HG03103 (cell line): Measurements from ENCODE around the gene MGME1.
"Not testable (repeated sequence)": the region's sequence is repeated elsewhere in the genome, so short reads cannot be mapped to it uniquely, and the experiment has no call there.

Experiments
- ATAC-seq: cut with Tn5 transposase; IDR thresholded peaks from one replicate; pipeline ENCODE4 v1.9.1; 2021; ENCODE audit warnings: low read depth; ENCODE audit not compliant: unreplicated experiment

The MGME1 gene

DNA sequence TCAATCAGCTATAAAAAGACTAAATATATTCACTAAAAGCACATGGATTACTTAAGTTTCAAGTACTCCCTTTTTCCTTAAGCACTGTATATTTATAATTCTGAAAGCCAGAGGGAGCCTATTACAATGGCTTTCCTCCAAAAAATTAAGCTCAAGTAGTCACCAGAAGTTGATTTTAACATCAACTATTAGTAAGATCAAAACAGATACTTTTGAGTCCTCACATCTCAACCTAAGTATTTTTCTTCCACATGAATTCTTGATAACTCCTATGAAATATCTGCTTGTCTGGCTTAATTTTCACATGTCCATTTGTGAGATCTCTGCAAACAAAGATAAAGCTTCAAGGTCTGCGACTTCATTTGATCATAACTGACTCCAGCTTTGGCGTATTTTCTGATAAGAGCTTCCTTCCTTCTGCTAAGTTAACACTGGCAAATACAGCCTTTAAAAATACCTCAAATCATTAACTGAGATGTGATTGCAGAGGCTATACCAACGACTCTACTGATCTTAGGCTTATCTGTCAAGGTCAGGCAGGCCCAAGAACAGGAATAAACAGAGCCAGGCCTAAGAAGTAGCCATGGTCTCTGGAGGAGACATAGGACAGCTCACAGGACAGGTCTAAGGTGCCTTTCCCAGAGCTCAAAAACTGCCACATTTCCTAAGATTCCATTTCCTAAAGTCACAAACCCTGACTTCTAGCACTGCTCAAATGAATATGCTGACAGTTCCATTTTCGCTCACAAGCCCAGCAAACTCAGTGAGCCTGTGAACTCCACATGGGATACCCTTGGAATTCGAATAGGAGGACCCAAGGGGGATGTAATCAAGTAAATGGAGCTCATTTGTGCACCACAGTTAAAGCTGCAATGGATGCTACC lies 10.2 kb upstream of the MGME1 start:
- ATAC-seq: no peak

DNA sequence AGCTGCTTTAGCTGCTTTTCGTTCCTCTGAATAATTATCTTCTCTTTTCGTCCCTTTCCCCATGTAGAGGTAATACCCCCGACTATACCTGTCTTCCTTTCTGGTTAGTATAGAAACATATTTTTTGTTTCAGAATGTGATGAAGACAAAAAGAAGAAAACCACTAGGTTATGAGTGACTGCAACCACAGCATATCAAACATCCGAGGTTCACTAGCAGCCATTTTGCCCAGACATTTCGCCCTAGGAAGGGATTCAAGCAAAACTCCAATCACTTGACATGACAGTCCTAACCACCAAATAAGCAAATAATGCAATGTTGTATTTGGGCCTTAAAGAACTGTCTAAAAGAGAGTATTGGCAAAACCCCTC lies 9.6 kb upstream of the MGME1 start:
- ATAC-seq: no peak

DNA sequence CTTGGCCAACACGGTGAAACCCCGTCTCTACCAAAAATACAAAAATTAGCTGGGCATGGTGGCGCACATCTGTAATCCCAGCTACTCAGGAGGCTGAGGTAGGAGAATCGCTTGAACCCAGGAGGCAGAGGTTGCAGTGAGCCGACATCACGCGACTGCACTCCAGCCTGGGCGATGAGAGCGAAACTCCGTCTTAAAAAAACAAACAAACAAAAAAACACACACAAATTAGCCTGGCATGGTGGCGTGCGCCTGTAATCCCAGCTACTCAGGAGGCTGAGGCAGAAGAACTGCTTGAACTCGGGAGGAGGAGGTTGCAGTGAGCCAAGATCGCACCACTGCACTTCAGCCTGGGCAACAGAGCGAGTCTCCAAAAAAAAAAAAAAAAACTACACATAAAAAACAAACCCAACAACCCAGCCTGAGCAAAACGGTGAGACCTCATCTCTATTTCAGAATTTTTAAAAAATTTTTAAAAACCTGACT lies 8.4 kb upstream of the MGME1 start:
- not testable (repeated sequence) for ATAC-seq

DNA sequence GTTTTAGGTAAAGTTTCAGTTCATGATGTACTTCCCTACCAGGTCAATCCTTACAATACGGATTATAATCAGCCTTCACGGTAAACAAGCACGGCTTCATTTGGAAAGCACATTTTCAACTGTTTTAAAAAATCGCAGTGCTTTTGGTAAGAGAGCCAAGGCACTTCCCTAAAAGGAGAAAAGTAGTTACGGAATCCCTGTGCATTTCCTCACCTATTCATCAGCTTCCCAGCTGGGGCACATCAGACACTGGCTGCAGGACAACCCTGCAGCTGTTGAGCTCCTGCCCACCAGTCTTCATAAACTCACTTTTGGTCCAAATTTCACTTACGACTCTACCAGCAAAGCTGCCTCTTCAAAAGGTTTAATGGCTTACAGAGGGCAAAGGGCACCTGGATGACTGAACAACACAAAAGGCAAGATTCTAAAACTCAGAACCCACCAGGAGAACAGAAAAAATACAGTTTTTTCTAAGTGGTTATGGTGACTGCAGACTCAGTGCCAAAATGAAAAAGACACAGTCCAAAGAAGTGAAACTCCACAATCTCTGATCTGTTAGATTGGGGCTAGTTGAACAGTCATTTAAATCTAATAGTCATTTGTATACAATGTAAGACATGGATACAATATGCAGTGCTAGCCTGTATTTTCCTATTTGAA lies 7.8 kb upstream of the MGME1 start:
- ATAC-seq: no peak

DNA sequence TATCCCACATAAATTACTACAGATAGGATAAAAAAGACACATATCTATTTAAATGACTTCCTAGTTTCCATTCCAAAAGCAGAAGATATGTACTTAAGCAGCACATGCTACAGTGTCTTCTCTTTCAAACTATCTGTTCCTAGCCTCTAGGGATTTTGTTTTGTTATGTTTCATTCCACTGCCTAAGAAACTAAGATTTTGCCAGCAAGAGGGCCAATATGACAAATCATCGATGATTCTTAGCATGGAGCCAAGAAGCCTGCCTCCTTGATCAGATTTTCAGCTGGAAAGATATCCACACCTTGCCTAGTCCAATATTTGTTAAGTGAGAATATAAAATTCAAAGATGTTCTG lies 7.3 kb upstream of the MGME1 start:
- no peak for ATAC-seq

DNA sequence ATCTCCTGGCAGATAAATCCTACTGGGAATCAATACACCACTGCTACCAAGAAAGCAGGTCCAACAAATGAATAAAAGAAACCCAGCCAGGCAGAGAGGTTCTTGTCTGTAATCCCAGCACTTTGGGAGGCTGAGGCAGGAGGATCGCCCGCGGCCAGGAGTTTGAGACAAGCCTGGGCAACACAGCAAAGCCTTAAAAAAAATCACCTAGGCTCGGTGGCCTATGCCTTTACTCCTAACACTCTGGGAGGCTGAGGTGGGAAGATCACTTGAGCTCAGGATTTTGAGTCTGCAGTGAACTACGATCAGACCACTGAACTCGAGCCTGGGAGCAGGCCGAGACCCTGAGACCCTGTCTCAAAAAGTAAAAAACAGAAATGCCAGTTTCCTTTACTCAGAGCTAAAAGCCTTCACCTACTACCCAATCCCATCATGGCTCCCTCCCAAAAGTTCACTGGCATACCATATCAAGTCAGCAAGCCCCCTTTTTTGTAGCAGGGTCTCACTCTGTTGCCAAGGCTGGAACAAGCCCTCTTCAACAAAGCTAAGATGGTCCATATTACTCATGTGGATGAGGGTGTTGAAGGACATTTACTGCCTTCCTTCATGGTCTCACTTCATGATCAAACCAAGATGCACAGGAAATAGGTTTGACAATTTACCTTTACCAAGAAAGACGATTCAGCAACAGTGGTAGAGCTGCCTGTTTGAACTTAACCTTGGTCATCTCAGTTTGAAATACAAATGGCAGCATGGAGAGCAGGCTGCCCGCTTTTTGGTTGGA lies 5.5 kb upstream of the MGME1 start:
- ATAC-seq: no peak

DNA sequence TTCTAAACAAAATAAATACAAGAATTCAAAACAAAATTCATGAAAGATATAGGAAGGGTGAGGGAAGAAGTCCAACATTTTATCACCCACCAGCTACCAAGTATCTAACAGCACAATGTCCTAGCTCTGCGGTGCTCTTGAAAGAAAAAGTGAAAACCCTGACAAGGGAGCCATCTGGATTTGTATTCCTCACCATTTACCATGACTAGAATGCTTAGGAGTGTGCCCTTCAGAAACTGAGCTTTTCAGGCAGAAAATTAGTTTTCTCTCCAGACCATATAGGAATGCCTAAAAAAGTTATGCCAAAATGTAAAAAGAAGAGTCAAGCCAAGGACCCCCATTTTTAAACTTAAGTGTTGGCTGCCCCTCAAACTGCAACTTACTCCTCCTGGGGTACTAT lies 4.7 kb upstream of the MGME1 start:
- no peak for ATAC-seq

DNA sequence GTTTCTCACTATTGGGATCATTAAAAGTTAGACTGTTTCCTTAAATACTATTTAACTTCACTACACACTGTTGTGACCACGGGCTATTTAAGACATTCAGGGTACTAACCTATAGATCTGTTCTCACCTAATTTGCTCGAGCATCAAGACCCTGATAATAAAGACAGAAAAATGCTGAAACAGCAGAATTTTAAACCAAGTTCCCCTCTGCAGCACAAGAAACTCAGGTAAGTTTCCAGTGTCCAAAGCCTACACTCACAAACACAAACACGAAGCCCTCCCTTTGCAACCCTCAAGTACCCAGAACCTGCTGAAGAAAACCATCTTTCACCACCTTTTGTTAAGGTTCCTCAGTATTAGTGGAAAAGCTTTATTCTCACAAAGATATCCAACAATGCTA lies 4.2 kb upstream of the MGME1 start:
- no peak for ATAC-seq

DNA sequence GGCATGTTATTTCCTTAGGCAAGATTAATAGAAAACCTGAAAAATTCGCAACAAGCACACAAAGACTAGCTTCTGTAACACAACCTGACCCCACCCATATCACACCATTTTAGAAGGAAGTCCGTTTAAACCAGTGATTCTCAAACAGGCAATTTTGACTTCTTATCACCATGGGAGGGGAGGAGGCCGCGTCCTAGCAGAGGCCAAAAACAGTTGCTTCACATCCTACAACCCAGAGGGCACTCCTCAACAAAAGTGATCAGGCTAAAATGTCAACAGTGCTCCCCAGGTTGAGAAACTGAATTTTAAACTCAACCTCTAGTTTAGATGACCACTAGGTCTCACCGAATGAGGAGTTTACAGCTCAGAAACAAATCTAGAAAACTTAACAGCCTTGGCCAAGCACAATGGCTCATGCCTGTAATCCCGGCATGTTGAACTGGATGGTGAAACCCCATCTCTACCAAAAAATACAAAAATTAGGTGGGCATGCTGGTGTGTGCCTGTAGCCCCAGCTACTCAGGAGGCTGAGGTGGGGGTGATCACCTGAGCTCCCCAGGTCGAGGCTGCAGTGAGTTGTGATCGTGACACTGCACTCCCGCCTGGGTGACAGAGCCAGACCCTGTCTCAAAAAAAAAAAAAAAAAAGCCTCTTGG lies 3.6 kb upstream of the MGME1 start:
- no peak for ATAC-seq

DNA sequence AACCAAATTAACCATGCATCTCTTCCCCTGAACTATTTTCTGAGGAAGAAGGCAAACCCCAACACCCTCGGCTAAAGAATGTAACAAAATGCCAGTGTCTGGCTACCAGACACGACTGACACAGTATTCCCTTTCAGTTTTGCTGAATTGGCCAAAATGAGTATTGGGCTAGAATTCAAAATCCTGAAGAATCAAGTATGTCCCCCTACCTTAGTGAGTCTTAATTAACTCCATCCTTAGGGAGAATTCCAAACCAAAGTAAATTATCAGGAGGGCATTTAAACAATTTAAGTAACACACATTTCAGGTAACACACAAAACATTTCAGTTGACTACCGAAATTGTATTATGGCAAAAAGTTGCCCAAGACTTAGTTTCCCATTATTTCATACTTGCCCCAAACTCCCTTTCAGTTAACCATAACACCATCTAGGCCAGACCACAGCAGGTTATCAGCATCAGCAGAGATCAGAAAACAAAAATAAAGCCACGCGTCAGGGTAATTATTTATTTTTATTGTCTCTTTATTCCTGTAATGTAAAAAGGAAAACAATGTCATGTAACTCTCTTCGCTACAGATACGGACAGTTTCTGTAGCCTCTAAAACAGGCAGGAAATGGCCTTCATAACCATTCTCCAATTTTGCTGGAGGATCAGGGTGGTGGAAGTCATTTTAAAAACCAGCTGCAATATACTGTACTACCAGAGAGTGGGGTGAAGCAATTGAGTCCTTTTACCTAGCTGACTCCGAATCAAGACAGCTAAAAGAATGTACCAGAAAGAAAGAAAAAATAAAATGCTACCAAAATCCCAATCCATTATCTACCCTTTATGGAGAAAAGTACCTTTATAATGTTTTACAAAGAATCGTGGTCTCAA lies 2.1 kb upstream of the MGME1 start:
- no peak for ATAC-seq

DNA sequence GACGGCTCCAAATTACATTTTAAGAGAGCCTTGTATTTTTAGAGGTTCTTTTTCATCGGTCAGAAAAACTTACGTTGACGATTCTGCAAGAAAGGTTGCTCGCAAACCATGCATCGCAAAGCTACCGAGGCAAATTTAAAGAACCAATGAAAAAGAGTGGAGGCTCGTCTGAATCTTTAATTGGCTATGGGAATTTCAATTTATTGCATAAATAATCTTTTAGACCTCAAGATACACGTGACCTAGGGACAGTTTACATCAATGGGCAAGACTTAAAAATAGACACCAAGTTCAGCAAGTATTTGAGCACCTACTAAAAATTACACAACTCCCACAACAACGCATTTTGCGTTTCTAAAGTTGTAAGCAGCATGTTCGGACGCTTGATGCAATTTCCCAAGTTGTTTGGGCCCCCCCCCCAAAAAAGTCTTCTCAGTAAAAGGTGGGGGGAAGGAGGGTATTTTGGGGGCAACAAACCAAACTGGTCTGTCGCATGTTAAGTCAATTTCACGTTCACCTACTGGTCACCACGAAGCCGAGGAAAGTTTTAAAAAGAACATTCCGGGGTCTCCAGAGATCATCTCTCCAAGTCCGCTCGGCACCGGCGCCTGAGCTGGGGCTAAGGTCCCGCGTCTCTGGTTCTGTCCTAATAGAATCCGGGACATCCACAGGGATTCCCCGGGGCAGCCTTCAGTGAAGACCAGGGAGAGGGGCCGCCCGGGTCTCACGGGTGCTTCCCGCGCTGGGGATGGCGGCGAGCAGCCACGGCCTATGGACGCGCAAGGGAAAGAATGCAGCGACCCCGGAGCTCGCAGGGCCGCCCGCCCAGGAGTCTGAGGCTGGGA lies 1.1 kb upstream of the MGME1 start:
- ATAC-seq: peak; percentile 0

DNA sequence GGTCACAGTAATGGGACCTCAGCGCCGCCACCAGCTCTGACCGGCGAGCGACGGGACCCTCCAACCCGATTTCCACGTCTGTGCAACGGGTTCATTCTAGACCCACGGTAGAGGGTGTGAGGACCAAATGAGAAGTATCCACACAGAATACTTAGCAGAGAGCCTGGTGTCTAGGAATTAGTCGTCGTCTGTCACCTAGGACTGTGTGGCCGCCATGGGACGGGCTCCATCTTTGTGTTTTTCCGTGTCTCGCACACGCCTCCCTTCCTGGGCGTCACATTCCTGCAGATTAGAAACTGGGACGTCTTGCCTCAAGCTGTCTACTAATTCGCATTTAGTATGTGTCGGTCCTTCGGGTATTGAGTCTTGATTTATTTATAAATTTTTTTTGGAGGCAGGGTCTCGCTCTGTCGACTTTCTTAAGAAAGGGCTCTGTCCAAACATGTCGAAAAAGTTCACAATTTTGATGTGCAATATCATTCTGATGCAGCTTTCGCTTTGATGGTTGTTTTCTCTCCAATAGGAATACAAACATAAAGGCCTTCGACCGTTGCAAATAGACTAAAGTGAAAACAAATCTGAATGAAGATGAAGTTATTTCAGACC lies 563 bp downstream of the MGME1 start:
- peak; percentile 5 for ATAC-seq

DNA sequence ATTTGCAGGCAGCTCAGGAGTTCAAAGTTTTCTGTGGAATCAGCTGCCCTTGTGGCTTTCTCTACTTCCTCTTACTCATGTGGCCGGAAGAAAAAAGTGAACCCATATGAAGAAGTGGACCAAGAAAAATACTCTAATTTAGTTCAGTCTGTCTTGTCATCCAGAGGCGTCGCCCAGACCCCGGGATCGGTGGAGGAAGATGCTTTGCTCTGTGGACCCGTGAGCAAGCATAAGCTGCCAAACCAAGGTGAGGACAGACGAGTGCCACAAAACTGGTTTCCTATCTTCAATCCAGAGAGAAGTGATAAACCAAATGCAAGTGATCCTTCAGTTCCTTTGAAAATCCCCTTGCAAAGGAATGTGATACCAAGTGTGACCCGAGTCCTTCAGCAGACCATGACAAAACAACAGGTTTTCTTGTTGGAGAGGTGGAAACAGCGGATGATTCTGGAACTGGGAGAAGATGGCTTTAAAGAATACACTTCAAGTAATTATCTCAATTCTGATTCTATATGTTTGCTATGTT lies 1.1 kb downstream of the MGME1 start:
- no peak for ATAC-seq

DNA sequence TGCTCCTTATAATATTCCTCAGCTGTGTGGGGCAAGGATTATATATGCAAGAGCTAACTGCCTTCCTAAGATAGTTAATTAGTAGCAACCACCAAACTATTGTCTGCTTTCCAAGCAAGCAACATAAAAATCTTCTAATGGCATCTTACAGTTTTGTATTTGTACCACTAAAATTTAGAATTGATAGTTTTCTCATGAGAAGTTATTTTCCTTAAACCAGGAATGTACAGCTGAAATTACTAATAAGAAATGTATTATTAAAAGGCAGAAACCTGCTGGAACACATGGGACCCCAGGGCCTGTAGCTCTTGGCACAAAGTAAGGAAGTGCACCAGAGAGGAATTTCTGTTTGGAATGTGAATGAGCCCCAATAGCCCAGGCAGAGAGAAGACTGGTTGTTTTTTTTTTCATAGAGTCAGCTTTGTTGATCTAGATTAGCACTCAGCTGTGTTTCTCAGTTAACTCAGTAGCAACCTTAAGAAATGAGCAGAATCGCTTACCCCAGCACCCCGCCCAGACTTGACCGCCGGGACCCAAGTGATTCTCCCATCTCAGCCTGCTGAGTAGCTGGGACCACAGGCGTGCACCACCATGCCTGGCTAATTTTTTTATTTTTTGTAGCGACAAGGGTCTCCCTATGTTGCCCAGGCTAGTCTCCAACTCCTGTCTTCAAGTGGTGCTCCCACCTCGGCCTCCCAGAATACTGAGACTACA lies 2.6 kb downstream of the MGME1 start:
- ATAC-seq: no peak

DNA sequence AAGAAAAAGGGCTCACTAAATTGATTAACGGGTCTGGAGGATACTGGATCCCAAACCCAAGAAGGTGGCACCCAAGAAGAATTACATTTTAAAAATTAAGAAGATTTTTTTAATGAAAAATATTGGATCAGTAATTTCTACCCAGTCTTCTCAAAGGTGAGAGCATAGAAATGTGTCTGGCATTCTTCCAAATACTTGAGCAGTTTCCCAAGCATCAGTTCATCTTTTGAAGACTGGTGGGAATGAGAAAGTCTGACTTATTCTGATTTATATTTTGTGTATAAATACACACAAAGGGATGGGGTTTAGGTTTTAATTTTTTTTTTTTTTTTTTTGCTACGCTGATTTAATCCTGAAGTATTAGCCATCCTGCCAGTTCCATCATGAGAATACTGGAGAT lies 3.3 kb downstream of the MGME1 start:
- ATAC-seq: no peak

DNA sequence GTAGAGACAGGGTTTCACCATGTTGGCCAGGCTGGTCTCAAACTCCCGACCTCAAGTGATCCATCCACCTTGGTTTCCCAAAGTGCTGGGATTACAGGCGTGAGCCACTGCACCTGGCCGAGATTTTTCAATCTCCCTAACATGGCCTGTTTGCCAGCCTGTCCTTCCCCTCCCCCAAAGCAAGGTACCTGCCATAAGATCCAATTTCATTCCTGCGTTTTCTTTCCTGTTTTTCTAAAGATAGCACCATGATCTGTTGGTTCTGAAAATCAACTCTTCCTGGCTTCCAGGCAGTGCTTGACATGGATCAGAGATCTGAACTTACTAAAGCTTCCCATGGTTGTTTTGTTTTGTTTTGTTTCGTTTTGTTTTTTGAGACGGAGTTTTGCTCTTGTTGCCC lies 7.5 kb downstream of the MGME1 start:
- ATAC-seq: no peak

DNA sequence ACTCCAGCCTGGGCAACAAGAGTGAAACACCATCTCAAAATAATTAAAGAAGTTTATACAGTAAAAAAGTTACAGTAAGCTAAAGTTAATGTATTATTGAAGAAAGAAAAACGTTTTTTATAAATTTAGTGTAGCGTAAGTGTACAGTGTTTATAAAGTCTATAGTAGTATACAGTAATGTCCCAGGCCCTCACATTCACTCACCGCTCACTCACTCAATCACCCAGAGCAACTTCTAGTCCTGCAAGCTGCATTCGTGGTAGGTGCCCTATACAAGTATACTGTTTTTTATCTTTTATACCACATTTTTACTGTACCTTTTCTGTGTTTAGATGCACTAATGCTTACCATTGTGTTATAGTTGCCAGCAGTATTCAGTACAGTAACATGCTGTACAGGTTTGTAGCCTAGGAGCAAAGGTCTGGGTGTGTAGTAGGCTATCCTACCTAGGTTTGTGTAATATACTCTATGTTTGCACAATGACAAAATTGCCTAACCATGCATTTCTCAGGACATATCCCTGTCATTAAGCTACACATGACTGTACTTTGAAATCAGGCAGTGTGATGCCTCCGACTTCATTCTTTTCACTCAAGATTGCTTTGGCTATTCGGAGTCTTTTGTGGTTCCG lies 16.7 kb downstream of the MGME1 start:
- no peak for ATAC-seq
